Measurements from ENCODE around the gene TMEM42. TPM values are rescaled to one million over a fixed set of nuclear protein-coding genes. Genes with fewer than 3 reads are reported as not detected.
"Not testable (repeated sequence)": the region's sequence is repeated elsewhere in the genome, so short reads cannot be mapped to it uniquely, and the experiment has no call there.

The TMEM42 gene
- polyA plus RNA-seq (ENCODE audit: insufficient read length), result 12.7 TPM

GRCh38 chr3:44861412-44862225, at the start of gene TMEM42:
TSS of gene TMEM42 (plus strand) at chr3:44861912. CDS start at chr3:44861925, 13 bp downstream.
- peak; percentile 72 for DNase-seq (ENCODE audit: low read depth)

- no peak for DNase-seq (ENCODE audit: low read depth)
These were observed 47.0 kb upstream of the TMEM42 start for GRCh38 chr3:44814751-44815150.

GRCh38 chr3:44816334-44816733, 45.4 kb upstream of the TMEM42 start:
- not testable (repeated sequence) for DNase-seq (ENCODE audit: low read depth)

- DNase-seq (ENCODE audit: low read depth), result not testable (repeated sequence)
These were observed 40.5 kb upstream of the TMEM42 start for GRCh38 chr3:44821206-44821605.

GRCh38 chr3:44825264-44825925, 36.3 kb upstream of the TMEM42 start:
- no peak for DNase-seq (ENCODE audit: low read depth)

- no peak for DNase-seq (ENCODE audit: low read depth)
These were observed 34.5 kb upstream of the TMEM42 start for GRCh38 chr3:44827196-44827595.

GRCh38 chr3:44831232-44831631, 30.5 kb upstream of the TMEM42 start:
- no peak for DNase-seq (ENCODE audit: low read depth)

- no peak for DNase-seq (ENCODE audit: low read depth)
These were observed 29.7 kb upstream of the TMEM42 start for GRCh38 chr3:44832032-44832431.

- DNase-seq (ENCODE audit: low read depth), result no peak
These were observed 28.7 kb upstream of the TMEM42 start for GRCh38 chr3:44832965-44833364.

- no peak for DNase-seq (ENCODE audit: low read depth)
These were observed 28.3 kb upstream of the TMEM42 start for GRCh38 chr3:44833394-44833793.

GRCh38 chr3:44835684-44836083, 26.0 kb upstream of the TMEM42 start:
- DNase-seq (ENCODE audit: low read depth), result no peak

GRCh38 chr3:44842376-44842775, 19.3 kb upstream of the TMEM42 start:
- DNase-seq (ENCODE audit: low read depth), result no peak

- no peak for DNase-seq (ENCODE audit: low read depth)
These were observed 15.9 kb upstream of the TMEM42 start for GRCh38 chr3:44845528-44846520.

- no peak for DNase-seq (ENCODE audit: low read depth)
These were observed 13.1 kb upstream of the TMEM42 start for GRCh38 chr3:44848634-44849033.

GRCh38 chr3:44856663-44857062, 5.0 kb upstream of the TMEM42 start:
- not testable (repeated sequence) for DNase-seq (ENCODE audit: low read depth)

- no peak for DNase-seq (ENCODE audit: low read depth)
These were observed 1.6 kb upstream of the TMEM42 start for GRCh38 chr3:44860117-44860516.

GRCh38 chr3:44862226-44862637, 520 bp downstream of the TMEM42 start:
- no peak for DNase-seq (ENCODE audit: low read depth)

- DNase-seq (ENCODE audit: low read depth), result no peak
These were observed 3.7 kb downstream of the TMEM42 start for GRCh38 chr3:44865272-44866035.

- no peak for DNase-seq (ENCODE audit: low read depth)
These were observed 5.9 kb downstream of the TMEM42 start for GRCh38 chr3:44867421-44868111.

- no peak for DNase-seq (ENCODE audit: low read depth)
These were observed 8.8 kb downstream of the TMEM42 start for GRCh38 chr3:44870375-44871061.

Data from forelimb muscle (tissue), 1 donor.